Measurements from ENCODE around the gene HOXC5.

The HOXC5 gene

DNA sequence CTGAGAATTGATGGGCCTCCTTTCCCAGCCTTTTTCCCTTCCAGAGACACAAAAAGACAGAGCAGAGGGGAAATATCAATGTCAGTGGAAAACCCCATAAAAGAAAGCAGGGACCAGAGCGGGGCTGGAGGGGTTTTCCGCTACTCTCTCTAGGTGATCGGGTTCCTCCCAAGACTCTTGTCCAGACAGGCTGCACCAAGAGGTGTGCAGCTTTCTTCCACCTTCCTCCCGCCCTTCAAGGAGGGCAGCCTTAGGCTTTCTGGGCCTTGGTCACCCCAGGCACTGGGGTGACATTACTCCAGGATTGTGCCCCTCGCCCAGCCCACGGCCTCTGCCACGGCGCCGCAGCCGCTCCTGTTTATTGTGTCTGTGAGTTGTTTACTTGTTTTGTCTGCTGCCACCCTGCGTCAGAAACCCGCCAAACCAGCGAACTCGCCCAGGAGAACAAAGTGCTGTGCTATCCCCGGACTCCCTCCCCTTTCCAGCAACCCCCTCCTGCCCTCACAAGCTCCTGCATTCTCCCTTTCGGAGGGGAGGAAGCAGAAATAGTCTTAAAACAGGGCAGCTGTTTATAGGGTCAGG is 11.3 kb upstream of the HOXC5 start:
- DNase-seq, result no peak

DNA sequence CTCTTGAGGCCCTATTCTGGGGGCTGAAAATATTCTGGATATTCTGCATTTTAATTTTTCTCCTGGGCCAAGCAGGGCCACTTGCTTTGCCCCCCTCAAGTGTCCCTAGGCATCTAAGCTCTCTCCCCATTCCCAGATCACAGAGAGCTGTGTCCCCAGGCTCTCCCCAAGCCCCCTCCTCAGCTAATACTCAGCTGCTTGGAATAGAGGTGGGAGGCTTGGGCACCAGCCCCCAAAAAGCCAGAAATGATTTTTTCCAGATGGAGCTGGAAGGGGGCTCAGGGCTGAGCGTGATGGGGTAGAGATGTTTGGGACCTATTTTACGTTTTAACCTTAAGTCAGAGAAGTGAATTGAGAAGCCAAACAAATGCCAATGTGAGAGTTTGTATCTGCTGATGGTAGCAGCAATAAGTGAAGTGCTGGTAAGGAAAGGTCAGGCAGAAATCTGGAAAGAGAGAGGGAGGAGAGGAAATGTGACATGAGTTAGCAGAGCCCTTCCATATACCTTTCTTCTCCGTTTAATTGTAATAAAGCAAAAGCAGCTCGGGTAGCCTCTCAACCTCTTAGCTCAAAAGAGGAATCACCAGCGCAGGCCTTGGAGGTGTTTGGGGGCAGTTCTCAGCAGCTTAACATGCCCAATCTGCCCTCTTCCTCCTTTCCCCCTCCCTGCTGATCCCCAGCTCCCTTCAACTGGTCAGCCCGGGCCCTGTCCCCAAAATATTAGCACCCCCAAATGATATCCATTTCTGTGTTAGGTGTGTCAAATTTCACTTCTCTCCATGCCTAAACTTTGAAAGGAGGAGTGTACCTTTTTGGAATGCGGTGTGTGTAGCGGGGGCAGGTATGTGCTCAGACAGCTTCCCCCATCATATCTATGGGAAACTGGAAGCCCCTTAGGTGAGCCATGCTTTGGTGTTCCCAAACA is 9.6 kb upstream of the HOXC5 start:
- DNase-seq, result no peak

DNA sequence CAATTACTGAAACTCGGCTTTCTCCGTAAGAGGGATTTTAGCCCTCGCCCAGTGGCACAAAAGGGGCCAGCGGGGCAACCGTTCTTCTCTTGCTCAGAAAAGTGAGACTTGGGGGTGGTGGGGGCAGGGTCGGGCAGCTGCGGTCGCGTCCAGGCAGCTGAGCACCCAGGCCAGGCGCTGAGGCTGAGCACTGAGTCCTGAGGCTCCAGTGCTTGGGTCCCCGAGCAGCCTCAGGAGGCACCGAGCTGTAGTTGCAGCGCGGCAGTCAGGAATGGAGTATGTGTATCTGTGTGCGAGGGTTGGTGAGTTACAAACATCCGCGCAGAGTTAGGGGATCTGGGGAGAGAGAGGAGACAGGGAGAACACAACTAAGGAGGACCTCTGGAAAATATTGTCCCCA is 8.7 kb upstream of the HOXC5 start:
- DNase-seq, result no peak

DNA sequence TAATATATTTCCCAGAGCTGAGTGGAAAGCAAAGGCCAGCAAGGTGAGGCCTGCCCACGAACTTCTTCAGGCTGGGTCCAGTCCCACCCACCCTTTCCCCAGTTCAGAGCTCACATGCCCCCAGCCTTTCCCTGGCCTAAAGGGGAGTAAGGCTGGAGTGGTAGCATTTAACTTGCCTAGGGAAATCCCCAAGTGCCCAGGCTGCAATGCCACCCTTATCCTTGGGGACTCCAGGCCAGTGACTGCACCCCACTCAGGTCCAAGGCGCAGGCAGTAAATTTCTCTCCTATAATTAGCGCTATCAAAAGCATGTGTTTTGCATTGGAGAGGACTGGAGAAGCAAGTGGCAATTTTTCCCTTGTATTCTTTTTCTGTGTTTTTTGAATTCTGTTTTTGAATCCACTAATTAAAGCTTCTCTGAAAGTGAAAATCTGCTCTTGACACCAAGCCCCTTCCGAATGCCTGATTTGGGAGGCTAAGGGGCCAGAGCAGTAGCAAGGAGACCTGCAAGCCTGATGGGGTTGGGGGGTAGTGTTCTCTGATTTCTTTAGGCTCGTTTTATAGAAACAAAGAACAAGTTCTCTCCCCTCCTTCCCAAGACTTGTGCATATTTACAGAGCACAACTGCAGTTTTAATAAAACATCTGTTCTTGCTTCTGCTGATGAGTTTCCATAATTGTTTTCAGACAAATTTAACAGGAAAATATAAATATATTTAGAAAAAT is 8.1 kb upstream of the HOXC5 start:
- no peak for DNase-seq

DNA sequence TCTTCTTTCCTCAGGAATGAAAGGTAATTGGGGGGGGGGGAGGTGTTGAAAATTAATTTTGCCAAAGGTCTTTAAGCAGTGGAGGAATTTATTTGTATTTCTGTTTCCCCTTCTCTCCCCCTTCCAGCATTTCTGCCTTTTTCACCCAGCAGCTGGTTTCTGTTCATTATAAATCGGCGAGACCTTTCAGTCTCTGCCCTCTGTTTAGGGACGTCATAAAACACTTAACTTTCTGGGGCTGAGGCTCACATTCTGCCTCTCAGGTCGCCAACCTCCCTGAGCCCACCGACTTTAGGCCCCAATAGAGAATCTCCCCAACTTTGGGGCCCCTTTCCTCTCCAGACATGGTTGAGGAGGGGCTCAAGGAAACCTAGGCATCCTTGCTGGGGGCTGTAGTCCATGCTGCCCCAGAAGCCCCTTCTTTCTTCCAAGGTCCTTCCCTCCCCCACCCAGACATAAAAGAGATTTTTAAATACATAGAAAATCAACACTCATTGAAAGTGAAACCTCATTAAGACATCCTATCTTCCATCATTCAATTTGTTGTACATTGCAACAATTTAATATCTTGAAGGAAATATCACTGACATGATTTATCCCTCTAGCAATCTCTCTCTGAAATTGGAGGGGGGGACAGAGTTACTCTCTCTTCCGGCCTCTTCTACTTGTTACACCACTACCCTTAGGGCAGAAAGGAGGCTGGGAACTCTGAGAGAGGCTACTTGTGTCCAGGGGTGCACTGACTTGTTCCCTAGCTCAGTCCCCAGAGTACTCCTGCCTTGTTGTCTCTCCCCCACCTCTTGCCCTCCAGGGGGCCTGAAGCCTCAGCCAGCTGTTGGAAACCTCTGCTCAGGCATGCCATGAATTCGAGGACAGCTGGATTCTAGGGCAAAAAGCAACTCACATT is 7.1 kb upstream of the HOXC5 start:
- no peak for DNase-seq

DNA sequence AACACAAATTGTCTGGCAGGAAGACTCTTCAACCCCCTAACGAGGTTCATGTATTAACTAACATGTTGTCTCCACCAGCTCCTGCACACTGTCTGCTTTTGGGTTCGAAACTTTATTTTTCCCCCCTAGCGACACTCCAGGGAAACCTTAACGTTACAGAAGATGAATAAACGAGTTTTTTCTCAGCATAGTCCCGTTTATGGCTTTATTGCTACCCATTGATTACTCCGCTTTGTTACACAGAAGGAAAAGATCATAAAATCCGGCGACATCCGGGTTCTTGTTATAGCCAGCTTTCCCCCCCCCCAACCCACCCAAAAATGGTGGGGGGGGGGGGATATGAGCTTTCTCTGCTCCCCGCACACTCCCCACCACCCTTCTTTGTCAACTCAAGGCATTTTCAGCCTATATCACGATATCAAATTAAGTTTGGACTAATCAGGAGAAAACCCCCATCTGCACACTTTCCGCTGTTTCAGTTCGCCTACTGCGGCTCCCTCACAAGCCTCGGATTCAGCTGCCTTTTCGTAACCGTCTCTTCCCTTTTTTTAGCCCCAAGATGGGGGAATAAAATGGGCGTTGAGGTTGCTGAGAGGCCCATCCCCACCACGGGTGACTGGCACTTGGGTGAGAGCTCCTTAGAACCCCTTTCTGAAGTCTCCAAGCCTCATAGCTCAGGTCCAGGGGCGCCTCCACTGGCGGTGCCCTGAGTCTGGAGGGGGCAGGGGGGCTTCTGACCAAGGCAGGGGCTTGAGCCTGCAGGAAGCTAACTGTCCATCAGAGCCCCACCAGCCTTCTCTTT is 6.0 kb upstream of the HOXC5 start:
- DNase-seq, result no peak

DNA sequence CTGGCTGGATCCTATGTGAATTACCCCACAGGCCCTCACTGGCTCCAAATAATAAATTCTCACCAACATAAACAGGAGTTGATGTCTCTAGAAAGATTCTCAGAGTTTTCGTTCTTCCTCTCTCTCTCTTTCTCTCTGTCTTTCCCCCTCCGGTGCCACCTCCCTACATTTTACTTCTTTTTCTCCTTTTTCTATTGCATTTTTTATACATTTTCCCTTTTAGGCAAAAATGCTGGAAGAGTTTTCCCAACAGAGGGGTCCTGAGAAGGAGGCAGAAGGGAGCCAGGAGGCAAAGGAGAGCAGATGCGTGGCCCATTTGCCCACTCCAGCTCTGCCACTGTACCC is 5.4 kb upstream of the HOXC5 start:
- DNase-seq, result no peak

DNA sequence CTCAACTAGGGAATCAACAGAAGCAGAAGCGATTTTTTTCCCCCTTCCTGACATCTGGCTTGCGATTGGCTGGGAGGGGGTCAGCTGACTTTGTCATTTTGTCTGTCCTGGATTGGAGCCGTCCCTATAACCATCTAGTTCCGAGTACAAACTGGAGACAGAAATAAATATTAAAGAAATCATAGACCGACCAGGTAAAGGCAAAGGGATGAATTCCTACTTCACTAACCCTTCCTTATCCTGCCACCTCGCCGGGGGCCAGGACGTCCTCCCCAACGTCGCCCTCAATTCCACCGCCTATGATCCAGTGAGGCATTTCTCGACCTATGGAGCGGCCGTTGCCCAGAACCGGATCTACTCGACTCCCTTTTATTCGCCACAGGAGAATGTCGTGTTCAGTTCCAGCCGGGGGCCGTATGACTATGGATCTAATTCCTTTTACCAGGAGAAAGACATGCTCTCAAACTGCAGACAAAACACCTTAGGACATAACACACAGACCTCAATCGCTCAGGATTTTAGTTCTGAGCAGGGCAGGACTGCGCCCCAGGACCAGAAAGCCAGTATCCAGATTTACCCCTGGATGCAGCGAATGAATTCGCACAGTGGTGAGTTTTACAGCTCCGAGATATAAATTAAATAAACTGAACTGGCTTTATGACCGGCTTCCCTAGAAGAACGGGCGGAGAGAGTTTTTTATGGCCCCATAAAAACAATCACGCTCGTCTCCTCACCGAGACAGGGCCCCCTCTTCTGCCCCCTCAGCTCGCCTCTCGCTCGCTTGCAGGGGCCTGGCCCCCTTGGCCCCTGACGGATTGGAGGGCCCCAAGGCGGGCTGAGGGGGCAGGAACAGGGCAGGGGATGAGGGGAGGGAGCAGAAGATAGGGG is 4.3 kb upstream of the HOXC5 start, which contains the start of gene HOXC6:
Gene HOXC6, plus strand, starts transcription at position 127 of the 888 bp plus-strand sequence. Its CDS starts 82 bp downstream, at position 209.
- DNase-seq, result no peak

DNA sequence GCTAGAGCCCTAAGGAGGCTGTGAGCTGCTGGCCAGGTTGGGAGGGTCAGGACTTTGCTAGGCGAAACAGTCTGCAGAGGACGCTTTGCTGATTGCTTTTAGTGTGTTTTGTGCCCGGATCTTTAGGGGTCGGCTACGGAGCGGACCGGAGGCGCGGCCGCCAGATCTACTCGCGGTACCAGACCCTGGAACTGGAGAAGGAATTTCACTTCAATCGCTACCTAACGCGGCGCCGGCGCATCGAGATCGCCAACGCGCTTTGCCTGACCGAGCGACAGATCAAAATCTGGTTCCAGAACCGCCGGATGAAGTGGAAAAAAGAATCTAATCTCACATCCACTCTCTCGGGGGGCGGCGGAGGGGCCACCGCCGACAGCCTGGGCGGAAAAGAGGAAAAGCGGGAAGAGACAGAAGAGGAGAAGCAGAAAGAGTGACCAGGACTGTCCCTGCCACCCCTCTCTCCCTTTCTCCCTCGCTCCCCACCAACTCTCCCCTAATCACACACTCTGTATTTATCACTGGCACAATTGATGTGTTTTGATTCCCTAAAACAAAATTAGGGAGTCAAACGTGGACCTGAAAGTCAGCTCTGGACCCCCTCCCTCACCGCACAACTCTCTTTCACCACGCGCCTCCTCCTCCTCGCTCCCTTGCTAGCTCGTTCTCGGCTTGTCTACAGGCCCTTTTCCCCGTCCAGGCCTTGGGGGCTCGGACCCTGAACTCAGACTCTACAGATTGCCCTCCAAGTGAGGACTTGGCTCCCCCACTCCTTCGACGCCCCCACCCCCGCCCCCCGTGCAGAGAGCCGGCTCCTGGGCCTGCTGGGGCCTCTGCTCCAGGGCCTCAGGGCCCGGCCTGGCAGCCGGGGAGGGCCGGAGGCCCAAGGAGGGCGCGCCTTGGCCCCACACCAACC is 3.1 kb upstream of the HOXC5 start:
- no peak for DNase-seq

DNA sequence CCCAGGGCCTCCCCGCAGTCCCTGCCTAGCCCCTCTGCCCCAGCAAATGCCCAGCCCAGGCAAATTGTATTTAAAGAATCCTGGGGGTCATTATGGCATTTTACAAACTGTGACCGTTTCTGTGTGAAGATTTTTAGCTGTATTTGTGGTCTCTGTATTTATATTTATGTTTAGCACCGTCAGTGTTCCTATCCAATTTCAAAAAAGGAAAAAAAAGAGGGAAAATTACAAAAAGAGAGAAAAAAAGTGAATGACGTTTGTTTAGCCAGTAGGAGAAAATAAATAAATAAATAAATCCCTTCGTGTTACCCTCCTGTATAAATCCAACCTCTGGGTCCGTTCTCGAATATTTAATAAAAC is 2.4 kb upstream of the HOXC5 start:
- DNase-seq, result no peak

DNA sequence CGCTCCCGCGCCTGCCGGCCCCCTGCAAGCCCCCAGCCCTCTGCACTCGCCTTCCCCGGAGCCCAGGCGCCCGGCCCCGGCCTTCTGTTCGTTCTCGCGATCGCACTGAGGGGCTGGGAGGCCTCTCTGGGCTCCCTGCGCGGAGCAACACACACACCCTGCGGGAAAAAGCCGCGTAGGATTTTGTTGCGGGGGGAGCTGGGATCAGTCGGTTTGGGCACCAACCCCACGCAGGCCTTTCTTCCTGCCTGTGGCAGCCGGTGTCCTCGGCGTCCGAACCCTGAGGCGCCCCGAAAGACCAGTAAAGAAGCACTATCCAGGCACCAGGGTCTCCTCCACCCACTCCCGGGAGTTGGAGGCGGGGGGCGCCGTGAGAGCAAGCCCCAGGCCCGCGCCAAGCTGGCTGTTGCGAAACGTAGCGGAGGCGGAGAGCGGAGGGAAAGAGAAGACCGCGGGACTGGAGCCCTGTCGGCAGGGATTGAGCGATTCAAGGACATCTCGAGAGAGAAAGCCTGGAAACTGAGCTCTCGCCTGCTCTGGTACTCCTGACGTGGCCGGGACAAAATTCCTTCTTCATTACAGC is 1.9 kb upstream of the HOXC5 start:
- no peak for DNase-seq

DNA sequence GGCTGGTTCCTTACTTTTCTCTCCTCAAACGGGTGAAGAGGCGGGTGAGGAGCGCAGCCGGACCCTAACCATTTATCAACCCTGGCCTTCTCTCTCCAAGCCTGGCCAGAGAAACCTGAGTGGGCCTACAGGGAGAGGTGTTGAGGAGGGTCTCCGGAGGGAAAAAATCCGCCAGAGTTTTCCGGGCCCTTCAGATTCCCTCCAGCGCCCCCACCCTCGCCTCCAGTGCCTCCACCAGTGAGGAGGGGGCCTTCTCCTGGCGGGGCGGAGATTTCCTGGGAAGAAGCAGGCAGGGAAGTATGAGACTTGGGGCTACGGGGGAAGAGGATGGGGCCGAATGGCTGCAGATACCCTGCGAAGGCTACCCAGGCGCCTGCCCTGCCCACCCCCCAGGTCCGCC is 1.4 kb upstream of the HOXC5 start:
- no peak for DNase-seq

DNA sequence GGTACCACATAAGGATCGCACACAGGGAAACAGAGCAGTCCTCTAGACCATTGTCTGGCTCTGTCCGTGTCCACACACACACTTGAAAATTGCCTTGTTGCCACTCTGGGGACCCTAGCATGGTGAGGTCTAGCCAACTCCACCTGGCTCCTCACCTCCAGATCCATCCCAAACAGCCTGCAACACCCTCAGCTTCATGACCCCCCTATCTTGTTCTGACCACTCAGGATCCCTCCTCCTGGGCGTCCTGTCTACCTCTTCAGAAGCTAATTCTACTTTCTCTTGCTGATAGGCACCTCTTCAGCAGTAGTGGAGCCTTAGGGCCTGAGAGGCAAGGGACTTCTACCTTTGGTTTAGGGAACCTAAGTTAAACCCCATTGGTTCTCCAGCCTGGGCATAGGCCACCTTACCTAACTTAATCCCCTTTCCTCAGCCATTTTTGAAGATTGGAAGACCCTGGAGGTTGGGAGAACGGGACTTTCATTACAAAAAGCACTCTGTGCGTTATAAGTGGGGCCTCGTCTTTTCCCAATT is 697 bp upstream of the HOXC5 start:
- no peak for DNase-seq

DNA sequence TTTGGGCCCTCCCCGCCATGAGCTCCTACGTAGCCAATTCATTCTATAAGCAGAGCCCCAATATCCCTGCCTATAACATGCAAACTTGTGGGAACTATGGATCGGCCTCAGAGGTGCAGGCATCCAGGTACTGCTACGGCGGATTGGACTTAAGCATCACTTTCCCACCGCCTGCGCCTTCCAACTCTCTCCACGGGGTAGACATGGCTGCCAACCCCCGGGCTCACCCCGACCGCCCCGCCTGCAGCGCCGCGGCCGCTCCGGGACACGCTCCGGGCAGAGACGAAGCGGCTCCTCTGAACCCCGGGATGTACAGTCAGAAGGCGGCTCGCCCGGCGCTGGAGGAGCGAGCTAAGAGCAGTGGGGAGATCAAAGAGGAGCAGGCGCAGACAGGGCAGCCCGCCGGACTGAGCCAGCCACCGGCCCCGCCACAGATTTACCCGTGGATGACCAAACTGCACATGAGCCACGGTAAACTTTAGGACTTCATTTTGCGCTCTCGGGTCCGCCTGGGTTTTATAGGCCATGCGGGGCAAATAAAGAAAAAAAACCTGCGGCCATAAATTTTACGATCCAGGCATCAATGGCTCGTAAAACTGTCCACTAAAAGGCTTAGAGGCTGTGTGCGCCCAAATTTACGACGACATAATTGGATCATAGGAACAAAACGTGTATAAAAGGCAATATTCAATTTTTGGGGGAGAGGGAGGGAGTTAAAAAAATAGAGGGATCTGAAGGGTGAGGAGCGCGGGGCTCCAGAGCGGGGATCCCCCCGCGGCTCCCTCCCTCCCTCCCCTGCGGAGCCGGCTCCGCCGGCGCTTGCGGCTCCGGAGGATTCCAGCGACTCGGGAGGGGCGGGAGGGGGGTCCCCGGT is 493 bp downstream of the HOXC5 start:
- no peak for DNase-seq

DNA sequence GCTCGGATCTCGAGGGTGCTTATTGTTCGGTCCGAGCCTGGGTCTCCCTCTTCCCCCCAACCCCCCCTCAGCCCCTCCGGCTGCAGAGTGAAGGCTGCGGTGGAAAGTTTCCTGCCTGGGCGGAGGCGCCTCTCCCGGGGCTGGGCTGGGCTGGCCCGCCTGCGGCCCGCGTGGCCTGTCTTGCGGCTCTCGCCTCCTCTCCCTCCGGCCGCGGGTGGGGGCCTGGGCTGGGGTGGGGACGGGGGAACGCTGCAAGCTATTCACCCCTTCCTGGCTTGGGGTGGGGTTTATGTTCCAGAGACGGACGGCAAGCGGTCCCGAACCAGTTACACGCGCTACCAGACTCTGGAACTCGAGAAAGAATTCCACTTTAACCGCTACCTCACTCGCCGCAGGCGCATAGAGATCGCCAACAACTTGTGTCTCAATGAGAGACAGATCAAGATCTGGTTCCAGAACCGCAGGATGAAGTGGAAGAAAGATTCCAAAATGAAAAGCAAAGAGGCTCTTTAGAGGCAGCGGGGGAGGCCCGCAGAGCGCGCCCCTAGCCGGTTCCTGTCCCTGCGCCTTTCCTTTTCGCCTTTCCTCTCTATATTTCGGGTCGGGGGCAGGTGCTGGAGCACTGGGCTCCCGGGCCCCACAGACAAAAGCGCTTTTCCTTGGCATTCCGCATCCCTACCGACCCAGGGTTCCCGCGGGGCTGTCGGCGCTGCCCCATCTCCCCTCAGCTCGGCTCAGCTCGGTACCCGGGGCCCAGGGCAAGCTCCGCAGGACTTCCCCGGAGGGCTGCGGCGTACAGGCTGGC is 1.3 kb downstream of the HOXC5 start:
- DNase-seq, result no peak

DNA sequence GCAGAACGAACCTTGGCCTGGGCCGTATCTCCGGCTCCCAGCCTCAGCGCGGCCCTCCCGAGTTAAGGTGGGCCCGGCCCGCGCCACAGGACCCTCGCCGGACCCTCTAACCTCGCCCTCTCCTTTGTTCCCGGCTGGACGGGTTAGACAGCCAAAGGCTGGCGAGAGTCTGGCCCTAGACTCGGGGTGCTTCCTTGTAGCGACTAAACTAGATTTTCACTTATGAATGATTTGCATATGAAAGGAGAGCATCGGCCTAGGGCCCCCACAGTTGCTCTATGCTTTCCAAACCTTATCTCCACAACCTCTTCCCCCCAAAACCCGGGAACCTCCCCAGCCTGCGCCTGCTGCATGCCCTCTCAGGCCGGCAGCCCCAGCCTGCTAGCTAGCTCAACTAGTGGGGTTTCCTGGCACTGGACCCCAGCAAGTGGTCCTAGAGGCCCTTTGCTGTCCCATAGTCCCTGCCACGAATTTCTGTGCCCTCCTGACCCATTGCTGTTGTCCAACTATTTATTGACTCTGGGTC is 2.0 kb downstream of the HOXC5 start:
- DNase-seq, result no peak

Measured in CD4-positive, alpha-beta T cell treated with Interleukin-4 for 1 hour (primary cell).